Suprapubic skin (tissue), 3 donors: Measurements from ENCODE around the gene TMEM212.

Experiments
- CTCF ChIP-seq, 2 donors: fragments of 200-600 bp in 1 of 2; fragments of 450-650 bp in 1 of 2; sonication (generic) in 1 of 2; IDR thresholded peaks; one replicate each; pipeline ENCODE4 v1.5.1; 2016 to 2019; ENCODE audit warnings: antibody characterized with exemption in 2 of 2, mild to moderate bottlenecking in 1 of 2, moderate library complexity in 1 of 2
- POLR2A ChIP-seq, 2 donors: fragments of 450-650 bp; IDR thresholded peaks; one replicate each; pipeline ENCODE4 v1.6.1; 2017; ENCODE audit warnings: antibody characterized with exemption in 2 of 2, mild to moderate bottlenecking in 2 of 2, moderate library complexity in 2 of 2

- TF ChIP-seq CTCF (IDR thresholded peaks at IDR 0.05), result no peak
- TF ChIP-seq POLR2A (IDR thresholded peaks at IDR 0.05), result no peak
These were observed 40.2 kb downstream of the TMEM212 start for GRCh38 chr3:171883257-171883892.
